ENCODE data around the gene IFNGR1. TPM values are rescaled to one million over a fixed set of nuclear protein-coding genes. Genes with fewer than 3 reads are reported as not detected.

The IFNGR1 gene
- total RNA-seq, 1 donor from 2014 or later: 60.5 TPM

DNA sequence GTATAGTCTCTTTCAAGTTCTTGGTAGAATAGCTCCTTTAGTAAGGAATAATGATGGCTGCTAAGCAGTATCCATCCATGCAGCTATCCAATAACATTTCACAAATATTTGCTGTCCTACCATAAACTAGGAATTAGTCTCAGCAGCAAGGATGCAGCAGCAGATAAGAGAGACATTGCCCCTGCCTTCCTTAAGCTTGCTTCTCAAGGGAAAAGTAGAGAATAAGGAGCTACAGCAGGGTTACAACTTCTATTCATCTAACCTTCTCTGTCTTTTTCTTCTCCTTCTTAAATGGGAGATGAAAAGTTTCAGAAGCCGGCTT is 48.2 kb downstream of the IFNGR1 start:
- ATAC-seq (ENCODE audit: low read depth): no peak
- ChIA-PET POLR2A (interaction anchor here (0.7 to 2.9 kb wide), 6 partner anchors 45 to 77 kb away, joined by 3 to 16 read pairs (median 5); no protein-coding TSS in a partner anchor), CTCF (interaction anchor here (1.0 to 2.8 kb wide), 4 partner anchors 65 to 101 kb away, joined by 3 to 19 read pairs (median 6); no protein-coding TSS in a partner anchor)
- DNase-seq: no peak
- no peaks in the 10 kb centered on the region for H3K27me3 Mint-ChIP-seq
- peak overlapping the region; percentile 95 for H3K27ac Mint-ChIP-seq
- H3K4me1 Mint-ChIP-seq: peaks cover 91% of the 10 kb centered on the region
- TF ChIP-seq CTCF (IDR thresholded peaks at IDR 0.05): no peak
- no peaks in the 10 kb centered on the region for H3K36me3 Mint-ChIP-seq (ENCODE audit: low read depth)
- no peaks in the 10 kb centered on the region for H3K9me3 Mint-ChIP-seq
- intact Hi-C loops (cut with micrococcal nuclease): loop anchor here (5.0 kb wide), 1 partner anchor 91 kb away; no protein-coding TSS in a partner anchor
- no peak overlapping the region for H3K4me3 Mint-ChIP-seq

DNA sequence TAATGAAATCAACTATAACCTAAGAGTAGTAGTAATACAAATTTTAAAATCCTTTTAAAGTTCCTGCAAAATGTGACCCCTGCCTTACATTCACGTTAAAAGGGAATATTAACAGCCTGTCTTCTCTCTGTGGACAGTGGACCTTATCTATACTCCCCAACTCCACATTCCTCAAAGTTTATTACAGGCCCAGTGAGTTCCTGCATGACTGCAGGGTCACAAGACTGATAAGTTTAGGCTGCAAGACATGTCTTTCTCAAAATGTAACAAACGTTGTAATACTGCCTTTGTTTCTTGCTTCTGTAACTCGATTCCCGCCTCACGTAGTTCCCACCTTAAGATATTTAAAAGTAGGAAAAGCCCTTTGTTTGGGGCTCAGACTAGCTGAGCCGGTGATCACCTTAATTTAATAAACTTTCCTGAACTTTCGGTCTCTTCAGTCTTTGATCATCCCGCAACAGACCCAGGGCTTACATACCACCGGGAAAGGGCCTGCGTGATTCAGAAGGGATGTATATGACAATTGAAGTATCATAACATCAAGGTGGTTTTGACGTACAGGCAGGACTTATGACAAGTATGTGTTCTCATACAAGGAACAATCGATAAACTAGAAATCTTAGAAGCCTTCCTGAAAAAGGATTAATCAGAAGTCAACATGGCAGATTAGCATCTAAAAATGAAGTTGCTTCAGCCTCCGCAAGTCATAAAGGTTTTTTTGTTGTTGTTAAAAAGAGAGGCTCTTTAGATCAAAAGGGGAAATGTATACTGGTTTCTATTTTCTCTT is 48.7 kb downstream of the IFNGR1 start:
- TF ChIP-seq CTCF (IDR thresholded peaks at IDR 0.05): no peak
- no peak for ATAC-seq (ENCODE audit: low read depth)
- CTCF ChIA-PET: interaction anchor here (0.9 to 2.8 kb wide), 4 partner anchors 64 to 101 kb away, joined by 3 to 19 read pairs (median 5); no protein-coding TSS in a partner anchor
- peaks cover 91% of the 10 kb centered on the region for H3K4me1 Mint-ChIP-seq
- no peak for DNase-seq
- H3K36me3 Mint-ChIP-seq (ENCODE audit: low read depth): no peaks in the 10 kb centered on the region
- H3K27me3 Mint-ChIP-seq: no peaks in the 10 kb centered on the region
- POLR2A ChIA-PET: interaction anchor here (0.5 to 2.9 kb wide), 4 partner anchors 20 to 76 kb away, joined by 4 to 16 read pairs (median 6); no protein-coding TSS in a partner anchor
- H3K27ac Mint-ChIP-seq: peak overlapping the region; percentile 95
- H3K9me3 Mint-ChIP-seq: no peaks in the 10 kb centered on the region
- intact Hi-C loops (cut with micrococcal nuclease): loop anchor here (5.0 kb wide), 1 partner anchor 92 kb away; no protein-coding TSS in a partner anchor
- H3K4me3 Mint-ChIP-seq: no peak overlapping the region

DNA sequence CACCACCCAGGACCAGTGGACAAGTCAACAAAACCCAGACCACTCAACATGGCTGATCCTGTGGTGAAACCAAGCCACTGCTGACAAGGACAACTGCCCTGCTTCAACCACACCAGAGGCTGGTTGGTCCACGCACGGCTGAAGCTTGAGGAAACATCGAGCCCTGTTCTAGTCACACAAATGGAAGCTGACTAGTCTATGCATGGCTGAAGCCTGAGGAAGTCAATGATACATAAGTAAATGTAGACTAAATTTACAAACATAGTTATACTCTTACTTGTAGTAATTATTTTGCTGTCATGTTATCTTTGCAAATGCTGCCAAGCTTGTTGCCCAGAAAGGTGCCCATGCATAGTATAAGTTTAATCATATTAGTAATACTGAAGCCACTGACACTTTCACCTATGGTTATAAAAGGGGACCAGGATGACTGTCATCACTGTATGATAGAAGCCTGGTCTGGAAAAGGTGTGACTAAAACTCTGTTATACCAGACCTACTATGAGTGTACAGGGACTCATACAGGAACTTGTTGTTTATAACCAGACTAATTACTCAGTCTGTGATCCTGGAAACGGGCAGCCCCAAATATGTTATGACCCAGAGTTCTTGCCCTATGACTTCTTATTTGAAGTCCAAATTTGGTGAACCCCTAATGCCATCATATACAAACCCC is 51.3 kb downstream of the IFNGR1 start:
- H3K4me3 Mint-ChIP-seq: no peak overlapping the region
- no peak for ATAC-seq (ENCODE audit: low read depth)
- ChIA-PET CTCF (interaction anchor here (3.2 to 3.4 kb wide), 2 partner anchors 65 to 147 kb away, joined by 18 to 26 read pairs; no protein-coding TSS in a partner anchor), POLR2A (interaction anchor here (0.6 to 4.0 kb wide), 3 partner anchors 47 to 1606 kb away, joined by 3 to 45 read pairs (median 4); partner anchors contain the start of gene CCDC28A)
- H3K36me3 Mint-ChIP-seq (ENCODE audit: low read depth): no peaks in the 10 kb centered on the region
- peaks cover 5% of the 10 kb centered on the region for H3K9me3 Mint-ChIP-seq
- peaks cover 83% of the 10 kb centered on the region for H3K4me1 Mint-ChIP-seq
- H3K27me3 Mint-ChIP-seq: no peaks in the 10 kb centered on the region
- DNase-seq: no peak
- intact Hi-C loops (cut with micrococcal nuclease): loop anchor here (5.0 kb wide), 1 partner anchor 49 kb away; the partner anchor contains the start of gene IFNGR1
- TF ChIP-seq CTCF (IDR thresholded peaks at IDR 0.05): no peak
- peak overlapping the region; percentile 72 for H3K27ac Mint-ChIP-seq

DNA sequence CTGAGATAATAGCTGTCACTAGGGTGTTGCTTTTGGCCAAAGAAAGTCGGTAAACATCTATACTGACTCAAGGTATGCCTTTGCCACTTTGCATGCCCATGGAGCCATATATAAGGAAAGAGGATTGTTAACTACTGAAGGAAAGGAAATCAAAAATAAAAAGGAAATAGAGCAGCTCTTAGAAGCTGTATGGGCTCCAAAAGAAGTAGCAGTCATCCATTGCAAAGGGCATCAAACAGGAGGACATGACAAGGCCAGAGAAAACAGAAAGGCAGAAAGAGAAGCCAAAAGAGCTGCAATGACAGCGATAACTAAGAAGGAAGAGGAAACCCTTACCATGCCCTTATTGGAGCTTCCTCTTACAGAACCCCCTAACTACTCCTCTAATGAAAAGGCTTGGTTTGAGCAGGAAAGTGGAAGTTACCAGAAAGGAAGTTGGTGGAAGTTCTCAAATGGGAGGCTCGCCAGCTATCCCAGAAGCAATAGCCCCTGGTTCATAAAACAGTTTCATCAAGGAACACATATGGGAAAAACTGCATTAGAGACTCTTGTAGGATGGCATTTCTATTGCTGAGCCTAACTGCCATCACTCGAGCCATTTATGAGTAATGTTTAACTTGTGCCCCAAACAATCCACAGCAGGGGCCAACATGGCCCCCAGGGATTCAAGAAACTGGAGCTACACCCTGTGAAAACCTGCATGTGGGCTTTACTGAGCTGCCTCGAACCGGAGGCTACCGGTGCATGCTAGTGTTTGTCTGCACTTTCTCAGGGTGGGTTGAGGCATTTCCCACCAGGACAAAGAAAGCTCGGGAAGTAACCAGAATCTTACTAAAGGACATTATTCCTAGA is 52.7 kb downstream of the IFNGR1 start:
- POLR2A ChIA-PET: interaction anchor here (0.9 to 4.0 kb wide), 11 partner anchors 10 to 148 kb away, joined by 3 to 45 read pairs (median 5); no protein-coding TSS in a partner anchor
- Mint-ChIP-seq H3K4me3 (peak overlapping the region; percentile 45), H3K4me1 (peaks cover 75% of the 10 kb centered on the region), H3K27me3 (no peaks in the 10 kb centered on the region), H3K36me3 (ENCODE audit: low read depth) (no peaks in the 10 kb centered on the region), H3K9me3 (peaks cover 5% of the 10 kb centered on the region), H3K27ac (peak overlapping the region; percentile 92)
- DNase-seq (no peak), ATAC-seq (ENCODE audit: low read depth) (peak; percentile 26)
- intact Hi-C loops (cut with micrococcal nuclease): loop anchor here (1.0 to 5.0 kb wide), 4 partner anchors 36 to 148 kb away; partner anchors contain the start of gene IFNGR1
- TF ChIP-seq CTCF (IDR thresholded peaks at IDR 0.05): no peak
- CTCF ChIA-PET: interaction anchor here (0.6 to 3.7 kb wide), 20 partner anchors 11 to 148 kb away, joined by 3 to 82 read pairs (median 4); no protein-coding TSS in a partner anchor

All from activated B cell treated with CpG ODN at 0.5 μM for 24 hours (primary cell).